GM21786 (cell line): ENCODE results near the gene KRTAP5-10.
"Not testable (repeated sequence)": the region's sequence is repeated elsewhere in the genome, so short reads cannot be mapped to it uniquely, and the experiment has no call there.

ENCODE experiments used
- ATAC-seq: cut with Tn5 transposase; IDR thresholded peaks from one replicate; pipeline ENCODE4 v1.9.1; 2021; ENCODE audit not compliant: unreplicated experiment

Gene KRTAP5-10

DNA sequence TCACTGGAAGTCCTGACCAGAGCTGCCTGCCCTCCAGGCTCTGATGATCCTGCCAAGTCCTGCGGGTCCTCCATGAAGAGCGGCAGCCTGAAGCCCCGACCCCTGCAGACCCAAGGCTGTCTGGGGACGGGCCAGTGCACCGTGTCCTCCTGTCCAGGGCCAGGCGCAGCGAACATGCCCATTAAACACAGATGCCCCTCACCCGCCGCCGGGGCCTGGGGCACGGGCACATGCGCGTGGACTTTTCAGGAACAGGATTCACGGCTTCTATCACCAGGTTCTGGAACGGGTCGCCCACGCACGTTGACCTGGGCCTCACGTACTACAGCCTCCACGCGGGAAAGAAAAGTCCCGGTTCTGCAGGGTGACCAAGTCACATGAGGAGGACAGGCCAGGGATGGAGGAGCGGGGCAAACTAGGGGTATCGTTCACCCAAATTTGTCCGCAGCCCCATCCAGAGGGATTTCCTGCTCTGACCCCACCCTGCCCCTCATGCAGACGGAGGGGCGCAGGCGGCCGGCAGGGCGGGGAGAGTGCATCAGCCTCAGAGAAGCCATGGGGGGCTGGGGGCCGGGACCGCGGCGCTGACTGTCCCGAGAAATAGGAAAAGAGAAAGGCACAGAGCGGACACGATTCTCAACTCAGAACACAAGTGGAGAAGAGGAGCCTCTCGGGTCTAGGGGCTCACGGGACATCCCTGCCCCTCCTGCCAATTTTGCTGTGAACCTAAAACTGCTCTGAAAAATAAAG, 5.9 kb downstream of the KRTAP5-10 start:
- not testable (repeated sequence) for ATAC-seq

DNA sequence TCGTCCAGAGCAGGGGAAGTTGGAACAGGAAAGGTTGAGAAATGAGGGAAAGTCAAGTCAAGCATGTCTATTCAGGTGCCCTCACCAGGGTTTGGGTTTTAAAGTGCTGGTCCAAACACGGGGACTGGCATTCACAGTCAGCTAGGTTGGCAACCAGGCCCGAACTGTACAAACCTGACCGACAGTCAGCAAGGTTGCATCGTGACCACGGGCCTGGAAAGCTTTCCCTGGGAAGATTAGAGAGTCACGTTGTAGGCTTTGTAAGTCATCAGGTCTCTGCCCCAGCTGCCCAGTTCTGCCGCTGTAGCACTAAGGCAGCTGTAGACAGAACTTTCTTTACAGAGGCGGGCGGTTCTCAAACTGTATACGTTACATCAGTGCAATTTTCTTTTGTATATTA, 7.4 kb downstream of the KRTAP5-10 start:
- ATAC-seq, result no peak

DNA sequence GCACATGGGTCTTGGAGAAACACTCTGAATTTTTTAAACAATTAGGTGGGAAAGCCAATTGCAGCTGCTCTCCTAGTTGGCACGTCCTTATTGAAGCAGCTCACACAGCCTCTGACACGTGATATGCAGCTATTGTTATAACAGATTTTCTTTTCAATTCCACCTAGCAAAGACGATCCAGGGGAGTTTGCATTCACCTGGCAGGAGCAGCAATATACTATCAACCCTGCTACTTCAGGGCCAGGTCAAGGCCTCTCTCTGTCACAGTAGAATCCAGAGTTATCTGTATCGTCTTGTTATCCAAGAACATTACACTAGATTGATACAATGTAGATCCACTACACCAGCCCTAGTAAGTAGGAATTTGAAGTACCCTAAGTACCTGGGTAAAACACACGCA, 9.1 kb downstream of the KRTAP5-10 start:
- no peak for ATAC-seq

DNA sequence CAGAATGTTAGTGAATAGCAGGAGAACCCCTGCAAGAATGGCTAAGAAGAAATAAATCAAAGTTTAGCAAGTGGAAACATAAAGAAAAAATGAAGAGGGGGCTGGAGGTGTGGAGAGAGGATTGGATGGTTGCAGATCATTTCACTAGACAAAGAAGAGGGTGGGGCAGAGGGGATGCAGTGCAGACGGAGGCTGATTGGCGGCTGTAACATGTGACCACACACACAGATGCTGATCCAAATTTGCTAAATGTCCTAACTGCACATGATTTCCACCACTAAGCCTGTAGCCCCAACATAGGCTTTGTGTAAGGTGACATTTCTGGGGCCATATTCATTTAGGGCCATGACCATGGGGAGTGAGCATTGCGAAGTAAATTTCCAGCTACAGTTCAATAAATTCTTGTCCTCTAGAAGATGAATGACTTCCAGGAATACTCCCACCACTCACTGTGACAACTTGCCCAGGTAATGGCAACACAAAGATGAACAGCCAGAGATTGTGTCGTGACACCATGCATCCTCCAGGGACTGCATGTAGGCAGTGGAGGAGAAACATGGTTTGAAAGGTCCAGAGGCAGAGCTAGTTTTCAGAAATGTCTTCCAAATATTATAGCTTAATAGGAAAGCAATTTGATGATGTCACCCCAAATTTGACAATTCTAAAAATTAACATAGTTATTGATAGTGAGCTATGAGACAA, 10.5 kb downstream of the KRTAP5-10 start:
- no peak for ATAC-seq

DNA sequence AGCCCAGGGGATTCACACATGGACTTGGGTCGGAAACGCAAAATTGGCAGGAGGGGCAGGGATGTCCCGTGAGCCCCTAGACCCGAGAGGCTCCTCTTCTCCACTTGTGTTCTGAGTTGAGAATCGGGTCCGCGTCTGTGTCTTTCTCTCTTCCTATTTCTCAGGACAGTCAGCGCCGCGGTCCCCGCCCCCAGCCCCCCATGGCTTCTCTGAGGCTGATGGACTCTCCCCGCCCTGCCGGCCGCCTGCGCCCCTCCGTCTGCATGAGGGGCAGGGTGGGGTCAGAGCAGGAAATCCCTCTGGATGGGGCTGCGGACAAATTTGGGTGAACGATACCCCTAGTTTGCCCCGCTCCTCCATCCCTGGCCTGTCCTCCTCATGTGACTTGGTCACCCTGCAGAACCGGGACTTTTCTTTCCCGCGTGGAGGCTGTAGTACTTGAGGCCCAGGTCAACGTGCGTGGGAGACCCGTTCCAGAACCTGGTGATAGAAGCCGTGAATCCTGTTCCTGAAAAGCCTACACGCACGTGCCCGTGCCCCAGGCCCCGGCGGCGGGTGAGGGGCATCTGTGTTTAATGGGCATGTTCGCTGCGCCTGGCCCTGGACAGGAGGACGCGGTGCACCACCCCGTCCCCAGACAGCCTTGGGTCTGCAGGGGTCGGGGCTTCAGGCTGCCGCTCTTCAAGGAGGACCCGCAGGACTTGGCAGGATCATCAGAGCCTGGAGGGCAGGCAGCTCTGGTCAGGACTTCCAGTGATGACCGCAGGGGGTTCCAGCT, 11.5 kb downstream of the KRTAP5-10 start:
- not testable (repeated sequence) for ATAC-seq

DNA sequence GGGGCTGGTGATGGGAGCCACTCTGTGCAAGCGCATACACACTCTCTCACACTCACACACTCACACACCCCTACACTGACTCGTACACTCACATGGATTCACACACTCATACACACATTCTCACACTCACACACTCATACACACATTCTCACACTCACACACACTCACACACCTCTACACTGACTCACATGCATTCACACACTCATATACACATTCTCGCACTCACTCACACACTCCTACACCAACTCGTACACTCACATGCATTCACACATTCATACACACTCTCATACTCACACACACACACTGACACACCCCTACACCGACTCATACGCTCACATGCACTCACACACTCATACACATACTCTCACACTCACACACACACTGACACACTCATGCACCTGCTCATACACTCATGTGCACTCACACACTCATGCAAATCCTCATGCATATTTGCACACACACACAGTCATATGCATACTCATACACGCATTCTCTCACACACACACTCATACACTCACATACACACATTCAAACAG, 12.2 kb downstream of the KRTAP5-10 start:
- no peak for ATAC-seq

DNA sequence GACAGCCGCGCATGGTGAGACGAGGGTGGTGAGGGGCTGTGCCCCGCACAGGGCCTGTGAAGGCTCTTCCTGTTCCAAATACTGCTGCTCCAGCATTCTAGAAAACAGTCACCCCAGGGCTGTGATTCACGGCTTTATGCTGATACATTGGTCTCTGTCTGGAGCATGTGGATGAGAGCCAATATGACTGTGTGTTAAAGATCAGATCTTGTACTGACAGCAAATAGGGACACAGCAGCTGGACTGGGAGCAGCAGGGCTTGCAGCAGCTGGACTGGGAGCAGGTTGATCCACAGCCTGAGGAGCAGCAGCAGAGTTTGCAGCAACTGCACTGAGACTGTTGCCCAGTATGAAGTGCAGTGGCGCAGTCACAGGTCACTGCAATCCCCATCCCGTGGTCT, 14.2 kb downstream of the KRTAP5-10 start:
- not testable (repeated sequence) for ATAC-seq

DNA sequence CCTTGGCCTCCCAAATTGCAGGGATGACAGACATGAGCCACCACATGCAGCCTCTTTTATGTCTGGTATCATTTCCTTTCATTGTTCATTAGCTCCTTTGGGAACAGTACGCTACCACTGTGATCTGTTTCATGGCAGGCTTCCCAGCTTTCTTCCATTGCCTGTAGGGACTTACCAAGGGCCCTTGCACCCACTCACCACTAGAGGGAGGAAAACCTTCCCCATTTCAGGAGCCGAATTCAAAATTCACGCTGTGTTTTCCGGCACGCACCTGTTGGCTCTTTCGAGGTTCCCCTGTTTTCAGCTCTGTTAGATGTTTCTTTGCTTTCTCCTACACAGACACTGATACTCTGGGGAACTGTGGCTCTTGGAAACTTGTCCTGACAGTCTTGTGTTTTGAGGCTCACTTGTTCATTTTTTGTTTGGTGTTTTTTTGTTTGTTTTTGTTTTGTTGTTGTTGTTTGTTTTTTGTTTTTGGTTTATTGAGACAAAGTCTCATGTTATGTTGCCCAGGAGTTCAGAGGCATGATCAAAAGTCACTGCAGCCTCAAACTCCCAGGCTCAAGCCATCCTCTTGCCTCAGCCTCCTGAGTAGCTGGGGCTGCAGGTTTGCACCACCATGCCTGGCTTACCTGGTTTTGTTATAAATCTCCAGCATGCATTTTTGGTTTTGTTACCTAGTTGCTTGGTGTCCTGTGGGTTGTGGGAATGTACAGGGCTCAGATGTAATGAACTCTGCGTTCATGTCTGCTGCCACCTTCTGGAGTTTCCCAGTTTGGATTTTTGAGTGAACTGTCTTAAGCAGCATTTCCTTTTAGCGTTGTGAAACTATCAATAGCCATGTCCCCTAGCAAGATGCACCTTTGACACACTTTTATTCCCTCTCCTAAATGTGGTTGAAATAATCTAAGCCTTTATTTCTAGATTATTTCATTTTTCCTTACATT, 15.0 kb downstream of the KRTAP5-10 start:
- ATAC-seq, result no peak

DNA sequence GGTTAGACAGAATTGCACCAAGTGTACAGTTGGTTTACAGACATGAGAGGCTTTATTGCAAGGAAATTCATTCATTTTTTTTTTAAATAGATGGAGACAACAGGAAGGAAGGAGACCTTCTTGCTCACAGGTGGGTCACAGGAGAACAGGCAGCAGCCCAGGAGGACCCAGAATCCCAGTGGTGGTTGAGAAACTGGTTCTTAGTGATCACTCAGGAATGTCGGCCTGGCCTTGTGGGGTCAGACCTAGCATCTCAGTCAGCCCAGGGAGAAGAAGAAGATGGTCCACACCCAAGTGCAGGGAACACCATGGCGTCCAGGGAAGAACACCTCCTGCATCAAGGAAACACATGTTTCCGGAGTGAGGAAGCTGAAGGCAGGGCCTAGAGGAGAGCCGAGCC, 16.5 kb downstream of the KRTAP5-10 start:
- no peak for ATAC-seq

DNA sequence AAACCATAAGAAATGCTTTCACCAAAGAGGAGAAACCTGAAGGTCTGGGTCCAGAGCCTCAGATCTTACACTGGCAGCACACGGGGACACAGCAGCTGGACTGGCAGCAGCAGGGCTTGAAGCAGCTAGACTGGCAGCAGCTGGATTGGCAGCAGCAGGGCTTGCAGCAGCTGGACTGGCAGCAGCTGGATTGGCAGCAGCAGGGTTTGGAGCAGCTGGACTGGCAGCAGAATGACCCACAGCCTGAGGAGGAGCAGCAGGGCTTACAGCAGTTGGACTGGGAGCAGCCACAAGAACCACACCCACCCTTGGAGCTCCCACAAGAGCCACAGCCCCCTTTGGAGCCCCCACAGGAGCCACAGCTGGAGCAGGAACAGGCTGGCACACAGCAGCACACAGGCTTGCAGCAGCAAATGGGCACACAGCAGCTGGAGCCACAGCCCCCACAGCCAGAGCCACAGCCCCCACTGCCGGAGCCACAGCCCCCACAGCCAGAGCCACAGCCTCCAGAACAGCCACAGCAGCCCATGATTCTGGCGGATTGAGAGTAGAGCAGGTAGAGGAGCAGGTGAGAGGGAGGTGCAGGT, 17.0 kb downstream of the KRTAP5-10 start, which contains the start of gene KRTAP5-11:
KRTAP5-11 (minus strand) TSS at position 567 of the 587 bp plus-strand sequence; CDS start at position 529, 38 bp downstream.
- no peak for ATAC-seq

DNA sequence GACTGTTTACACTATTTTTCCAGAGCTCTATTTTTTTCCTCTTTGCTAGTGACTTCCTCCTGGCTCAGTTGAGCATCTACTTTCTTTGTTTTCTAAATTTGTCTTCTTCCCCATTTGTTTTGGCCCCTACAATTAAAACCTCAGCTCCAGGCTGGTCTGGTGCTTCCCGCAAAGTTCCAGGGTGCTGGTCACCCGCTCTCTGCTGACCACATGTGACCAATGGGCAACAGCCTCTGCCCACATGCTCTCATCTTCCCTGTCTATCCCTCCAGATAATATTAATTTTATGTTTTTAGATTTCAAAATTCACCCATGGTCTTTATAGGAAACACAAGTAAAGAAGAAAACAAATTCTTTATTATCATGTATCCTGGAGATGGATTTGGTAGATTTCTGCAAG, 17.6 kb downstream of the KRTAP5-10 start:
- not testable (repeated sequence) for ATAC-seq

DNA sequence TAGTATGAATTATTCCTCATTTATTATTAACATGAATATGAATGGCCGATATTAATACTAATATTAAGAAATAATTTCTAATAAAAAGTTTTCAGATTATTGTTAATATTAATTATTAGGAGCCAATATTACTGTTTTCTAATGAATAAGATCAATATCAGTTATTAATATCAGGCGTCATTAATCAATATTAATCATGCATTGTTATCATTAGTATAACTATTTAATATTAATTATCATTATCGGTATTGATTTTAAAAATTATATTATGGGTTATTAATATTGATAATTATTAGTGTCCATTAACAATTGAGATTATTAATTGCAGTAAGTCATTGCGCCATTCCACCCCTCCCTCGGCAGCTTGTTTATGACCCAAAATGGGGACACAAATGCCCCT, 20.3 kb downstream of the KRTAP5-10 start:
- not testable (repeated sequence) for ATAC-seq

DNA sequence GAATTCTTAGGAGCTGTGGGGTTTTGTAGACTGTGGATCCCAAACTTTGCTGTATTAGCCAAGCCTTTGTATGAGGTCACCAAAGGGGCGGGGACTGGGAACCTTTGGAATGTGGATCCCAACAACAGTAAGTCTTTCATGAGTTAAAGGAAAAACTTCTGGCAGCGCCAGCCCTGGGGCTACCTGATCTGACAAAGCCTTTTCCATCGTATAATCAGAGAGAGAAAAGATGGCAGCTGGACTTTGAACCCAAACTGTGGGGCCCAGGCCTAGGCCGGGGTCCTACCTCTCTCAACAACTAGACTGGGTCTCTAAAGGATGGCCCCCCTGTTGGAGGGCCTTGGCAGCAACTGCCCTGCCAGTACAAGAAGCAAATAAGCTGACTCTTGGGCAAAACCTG, 23.0 kb downstream of the KRTAP5-10 start:
- not testable (repeated sequence) for ATAC-seq

DNA sequence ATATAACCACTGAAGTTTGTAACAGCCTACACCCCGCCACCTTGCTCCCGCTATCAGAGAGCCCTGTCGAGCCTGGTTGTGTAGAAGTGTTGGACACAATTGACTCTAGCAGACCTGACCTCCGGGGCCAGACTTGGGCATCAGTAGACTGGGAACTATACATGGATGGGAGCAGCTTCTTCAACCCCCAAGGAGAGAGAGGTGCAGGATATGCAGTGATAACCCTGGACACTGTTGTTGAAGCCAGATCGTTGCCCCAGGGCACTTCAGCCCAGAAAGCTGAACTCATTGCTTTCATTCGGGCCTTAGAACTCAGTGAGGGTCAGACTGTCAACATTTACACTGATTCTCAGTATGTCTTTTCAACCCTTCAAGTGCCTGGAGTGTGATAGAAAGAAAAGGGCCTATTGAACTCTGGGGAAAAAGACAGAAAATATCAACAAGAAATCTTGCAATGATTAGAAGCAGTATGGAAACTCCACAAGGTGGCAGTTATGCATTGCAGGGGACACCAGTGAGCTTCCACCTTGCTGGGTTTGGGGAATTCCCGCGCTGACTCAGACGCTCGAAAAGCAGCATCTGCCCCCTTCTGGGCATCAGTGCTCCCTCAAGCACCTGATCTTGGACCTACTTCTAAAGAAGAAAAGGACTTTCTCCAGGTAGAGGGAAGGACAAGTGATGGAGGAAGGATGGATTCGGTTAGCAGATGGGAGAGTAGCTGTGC, 23.6 kb downstream of the KRTAP5-10 start:
- not testable (repeated sequence) for ATAC-seq

DNA sequence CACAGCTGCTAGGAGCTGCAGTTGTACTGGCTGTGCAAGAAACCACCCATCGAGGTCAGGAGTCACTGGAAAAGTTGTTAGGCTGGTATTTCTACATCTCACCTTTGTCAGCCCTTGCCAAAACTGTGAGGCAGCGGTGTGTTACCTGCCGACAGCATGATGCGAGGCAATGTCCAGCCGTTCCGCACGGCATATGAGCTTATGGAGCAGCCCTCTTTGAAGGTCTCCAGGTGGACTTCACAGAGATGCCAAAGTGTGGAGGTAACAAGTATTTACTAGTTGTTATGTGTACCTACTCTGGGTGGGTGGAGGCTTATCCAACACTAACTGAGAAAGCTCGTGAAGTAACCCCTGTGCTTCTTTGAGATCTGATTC, 24.2 kb downstream of the KRTAP5-10 start:
- ATAC-seq, result not testable (repeated sequence)

DNA sequence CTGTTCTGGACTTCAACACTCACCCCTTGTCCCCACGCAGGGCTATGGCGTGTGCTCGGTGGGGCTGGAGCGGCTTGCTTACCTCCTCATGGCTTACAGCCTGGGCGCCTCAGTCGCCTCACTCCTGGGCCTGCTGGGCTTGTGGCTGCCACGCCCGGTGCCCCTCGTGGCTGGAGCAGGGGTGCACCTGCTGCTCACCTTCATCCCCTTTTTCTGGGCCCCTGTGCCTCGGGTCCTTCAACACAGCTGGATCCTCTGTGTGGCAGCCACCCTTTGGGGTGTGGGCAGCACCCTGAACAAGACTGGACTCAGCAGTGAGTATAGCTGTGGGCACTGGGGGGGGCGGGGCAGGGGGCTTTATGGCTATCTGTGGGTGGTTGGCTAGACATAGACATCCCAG, 37.9 kb downstream of the KRTAP5-10 start:
- ATAC-seq, result not testable (repeated sequence)

DNA sequence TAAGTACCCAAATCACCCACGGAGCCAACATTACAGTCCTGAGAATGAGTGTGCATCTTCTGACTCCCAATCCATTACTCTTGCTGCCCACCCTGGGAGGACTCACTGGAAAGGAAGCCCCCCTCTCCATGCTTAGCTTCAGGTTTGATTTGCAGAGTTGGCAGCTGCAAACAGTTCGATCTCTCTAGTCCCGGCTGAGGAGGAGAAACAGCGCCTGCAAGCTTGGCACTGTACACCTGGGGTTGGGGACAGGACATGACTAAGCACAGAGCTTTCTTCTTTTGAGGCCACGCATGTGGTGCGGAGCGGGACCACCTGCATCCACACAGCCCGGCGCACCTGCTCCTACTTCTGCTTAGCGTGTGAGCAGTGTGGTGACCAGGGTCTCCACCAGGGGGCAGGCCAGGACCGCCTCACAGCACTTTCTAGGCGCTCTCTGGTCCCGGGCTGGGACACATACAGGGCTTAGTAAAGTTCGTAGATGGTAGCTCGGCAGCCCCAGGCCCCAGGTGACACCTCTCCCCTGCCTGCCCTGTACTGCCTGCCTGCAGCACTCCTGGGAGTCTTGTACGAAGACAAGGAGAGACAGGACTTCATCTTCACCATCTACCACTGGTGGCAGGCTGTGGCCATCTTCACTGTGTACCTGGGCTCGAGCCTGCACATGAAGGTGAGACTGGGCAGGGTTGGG, 39.6 kb downstream of the KRTAP5-10 start:
- ATAC-seq, result not testable (repeated sequence)

DNA sequence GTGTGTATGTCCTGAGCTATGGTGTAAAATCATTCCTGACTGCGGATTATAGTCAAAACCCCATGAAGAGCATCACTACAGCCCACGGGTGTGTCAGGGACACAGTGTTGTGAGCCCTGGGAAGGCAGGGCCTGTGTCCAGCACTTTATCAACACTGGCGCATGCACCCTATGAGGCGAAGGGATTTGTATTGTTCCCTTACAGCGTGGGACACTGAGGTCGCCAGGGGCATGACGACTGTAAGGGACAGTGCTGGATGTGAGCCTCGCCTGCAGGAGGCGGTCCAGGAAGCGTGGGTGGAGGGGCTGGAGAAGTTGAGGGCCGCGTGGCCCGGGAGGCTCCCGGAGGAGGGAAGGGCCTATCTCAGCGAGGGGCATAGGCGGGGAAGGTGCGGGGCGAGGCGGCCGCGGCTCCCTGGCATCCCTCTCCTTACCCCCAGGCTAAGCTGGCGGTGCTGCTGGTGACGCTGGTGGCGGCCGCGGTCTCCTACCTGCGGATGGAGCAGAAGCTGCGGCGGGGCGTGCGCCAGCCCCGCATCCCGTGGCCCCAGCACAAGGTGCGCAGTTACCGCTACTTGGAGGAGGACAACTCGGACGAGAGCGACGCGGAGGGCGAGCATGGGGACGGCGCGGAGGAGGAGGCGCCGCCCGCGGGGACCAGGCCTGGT, 41.6 kb downstream of the KRTAP5-10 start:
- not testable (repeated sequence) for ATAC-seq
